GM23338 (cell line): ENCODE results near the gene PSMB3. TPM values are rescaled to one million over a fixed set of nuclear protein-coding genes. Genes with fewer than 3 reads are reported as not detected.

Source experiments
- ATAC-seq: fragments of 200-7000 bp; cut with Tn5 transposase; 3 replicates; pipeline ENCODE4 v1.9.1; 2020
- DNase-seq: peaks from one replicate; pipeline ENCODE4 v3.0.0-alpha.2; 2015; ENCODE audit warnings: low spot score
- H2AFZ ChIP-seq: fragments of 200-600 bp; sonication (generic); 2 replicates; pipeline ENCODE4 v1.8.0; 2016; ENCODE audit warnings: antibody characterized with exemption, mild to moderate bottlenecking, moderate library complexity
- H3F3A ChIP-seq: fragments of 200-600 bp; sonication (generic); replicated peaks from 2 replicates; pipeline ENCODE4 v1.8.0; 2017; ENCODE audit warnings: antibody characterized with exemption, mixed run types, low read depth
- H3K27ac ChIP-seq: fragments of 200-600 bp; sonication (generic); 2 replicates; pipeline ENCODE4 v1.6.1; 2016; ENCODE audit warnings: low read depth
- H3K27me3 ChIP-seq: fragments of 200-600 bp; sonication (generic); 2 replicates; pipeline ENCODE4 v1.8.0; 2016; ENCODE audit warnings: mild to moderate bottlenecking, mixed run types, moderate library complexity; ENCODE audit not compliant: insufficient read depth
- H3K36me3 ChIP-seq: fragments of 200-600 bp; sonication (generic); 2 replicates; pipeline ENCODE4 v1.8.0; 2016; ENCODE audit warnings: mild to moderate bottlenecking; ENCODE audit not compliant: insufficient read depth
- H3K4me1 ChIP-seq: fragments of 200-600 bp; sonication (generic); 2 replicates; pipeline ENCODE4 v1.8.0; 2016; ENCODE audit warnings: mild to moderate bottlenecking, moderate library complexity; ENCODE audit not compliant: insufficient read depth
- H3K4me2 ChIP-seq: fragments of 200-600 bp; sonication (generic); 2 replicates; pipeline ENCODE4 v1.7.1; 2017; ENCODE audit warnings: mixed run types
- H3K4me3 ChIP-seq: fragments of 200-600 bp; sonication (generic); 2 replicates; pipeline ENCODE4 v1.6.1; 2016; ENCODE audit warnings: mixed run types
- H3K79me2 ChIP-seq: fragments of 200-600 bp; sonication (generic); replicated peaks from 2 replicates; pipeline ENCODE4 v1.8.0; 2017; ENCODE audit warnings: mild to moderate bottlenecking; ENCODE audit not compliant: insufficient read depth
- H3K9me2 ChIP-seq: fragments of 200-600 bp; sonication (generic); 2 replicates; pipeline ENCODE4 v1.8.0; 2017; ENCODE audit not compliant: insufficient read depth
- H4K20me1 ChIP-seq: fragments of 200-600 bp; sonication (generic); replicated peaks from 2 replicates; pipeline ENCODE4 v1.8.0; 2017; ENCODE audit warnings: mild to moderate bottlenecking; ENCODE audit not compliant: insufficient read depth
- H3K27ac Mint-ChIP-seq: 2 replicates; pipeline ENCODE4 v1.8.0; 2020; ENCODE audit warnings: inconsistent platforms, mild to moderate bottlenecking, moderate library complexity, mixed read lengths
- H3K27me3 Mint-ChIP-seq: 3 replicates; pipeline ENCODE4 v1.8.0; 2022; ENCODE audit warnings: low read depth, mild to moderate bottlenecking, moderate library complexity, mixed read lengths, inconsistent platforms; ENCODE audit not compliant: insufficient read depth, poor library complexity
- H3K36me3 Mint-ChIP-seq: 3 replicates; pipeline ENCODE4 v1.8.0; 2021; ENCODE audit warnings: low read depth, mild to moderate bottlenecking, inconsistent platforms, moderate library complexity, mixed read lengths
- H3K4me1 Mint-ChIP-seq: 3 replicates; pipeline ENCODE4 v1.8.0; 2020; ENCODE audit warnings: mild to moderate bottlenecking, inconsistent platforms, mixed read lengths
- H3K4me3 Mint-ChIP-seq: 3 replicates; pipeline ENCODE4 v1.8.0; 2021; ENCODE audit warnings: moderate library complexity, mild to moderate bottlenecking, inconsistent platforms, mixed read lengths
- H3K9me3 Mint-ChIP-seq: 3 replicates; pipeline ENCODE4 v1.8.0; 2020; ENCODE audit warnings: moderate library complexity, mild to moderate bottlenecking, inconsistent platforms, mixed read lengths
- CREB1 ChIP-seq: fragments of 250-450 bp; sonication (Bioruptor Pico); IDR thresholded peaks from 2 replicates; pipeline ENCODE4 v1.5.0; 2020; ENCODE audit warnings: low read depth, mild to moderate bottlenecking, moderate library complexity
- ETS1 ChIP-seq: IDR thresholded peaks from 2 replicates; pipeline ENCODE4 v1.6.1; 2016; ENCODE audit warnings: antibody characterized with exemption
- EZH2phosphoT487 ChIP-seq: fragments of 200-600 bp; sonication (generic); IDR thresholded peaks from one replicate; pipeline ENCODE4 v1.8.1; 2018; ENCODE audit warnings: antibody characterized with exemption; ENCODE audit not compliant: unreplicated experiment
- NANOG ChIP-seq: IDR thresholded peaks from 2 replicates; pipeline ENCODE4 v1.6.1; 2016; ENCODE audit warnings: antibody characterized with exemption, borderline replicate concordance
- POLR2AphosphoS5 ChIP-seq: IDR thresholded peaks from 2 replicates; pipeline ENCODE4 v1.6.1; 2016; ENCODE audit warnings: antibody characterized with exemption, low read depth
- ZNF462 ChIP-seq: fragments of 250-450 bp; sonication (Bioruptor Pico); IDR thresholded peaks from 2 replicates; pipeline ENCODE4 v1.5.0; 2020; ENCODE audit warnings: mild to moderate bottlenecking, moderate library complexity
- long read RNA-seq: library from polyadenylated mRNA; unstranded; transcript quantifications from one replicate; pipeline ENCODE4 v2.0.0, GENCODE V29; 2020; ENCODE audit not compliant: unreplicated experiment
- polyA plus RNA-seq: library from polyadenylated mRNA; unstranded; fragments of >200 nt; fragmentation: Nextera tagmentation; extraction: Ambion mirVana; gene quantifications from 2 replicates; pipeline ENCODE4 v1.2.1, GENCODE V29; 2016
- total RNA-seq: library from RNA; depleted of rRNA; stranded (reverse); fragments of >200 nt; shearing (Covaris generic); gene quantifications from 2 replicates; pipeline ENCODE4 v1.2.3, GENCODE V29; 2014; rRNA removed

Gene PSMB3
- total RNA-seq (250 and 270 TPM in 2 replicates), polyA plus RNA-seq (523 and 558 TPM in 2 replicates)
- long read RNA-seq, transcript PSMB3-211 (6 exons, 773 nt) = major isoform, 193 of 216 reads
- long read RNA-seq, partial matches to known transcripts = 19 of 216 reads
- long read RNA-seq, other reads (novel, unspliced or antisense) = 0 of 216 reads

- peak within 1 kb of the TSS; percentile 97 for H3K4me3 Mint-ChIP-seq
- H2AFZ ChIP-seq = peak within 1 kb of the TSS; percentile 64
- H3K79me2 ChIP-seq = peaks cover 28% of the 10 kb centered on the region
- DNase-seq (peak; percentile 99), ATAC-seq (peak; percentile 68)
- peak within 1 kb of the TSS; percentile 69 for H3K4me3 ChIP-seq
- H3K27ac ChIP-seq = peak within 1 kb of the TSS; percentile 72
- peak within 1 kb of the TSS; percentile 96 for H3K4me2 ChIP-seq
- peaks cover 9% of the 10 kb centered on the region; the same call in 1 of the 2 replicates for H4K20me1 ChIP-seq
- H3K27me3 ChIP-seq = peaks cover 16% of the 10 kb centered on the region
- H3K36me3 ChIP-seq = peaks cover 10% of the 10 kb centered on the region
- H3F3A ChIP-seq = peaks cover 2% of the 10 kb centered on the region; the same call in 1 of the 2 replicates
- peaks cover 30% of the 10 kb centered on the region for H3K36me3 Mint-ChIP-seq
- H3K4me1 Mint-ChIP-seq = peaks cover 12% of the 10 kb centered on the region
- H3K27ac Mint-ChIP-seq = peak within 1 kb of the TSS; percentile 98
- TF ChIP-seq NANOG (peak; percentile 81), EZH2phosphoT487 (no peak), ETS1 (peak; percentile 88), POLR2AphosphoS5 (peak; percentile 86), ZNF462 (CRISPR knock-in tag) (no peak), CREB1 (CRISPR knock-in tag) (peak; percentile 70; the same call in 1 of the 2 replicates)
- peaks cover 27% of the 10 kb centered on the region for H3K27me3 Mint-ChIP-seq
- no peaks in the 10 kb centered on the region for H3K9me2 ChIP-seq
- H3K4me1 ChIP-seq = peaks cover 20% of the 10 kb centered on the region
- H3K9me3 Mint-ChIP-seq = peaks cover 5% of the 10 kb centered on the region
These were observed at the start of gene PSMB3 for GRCh38 chr17:38752308-38753070. TSS of gene PSMB3 (plus strand) at chr17:38752741. CDS start at chr17:38752827, 86 bp downstream.
